GM19463 (cell line): ENCODE measurements around the gene ENTPD8.

Experiments used
- ATAC-seq: cut with Tn5 transposase; IDR thresholded peaks from one replicate; pipeline ENCODE4 v1.9.1; 2021; ENCODE audit warnings: mild to moderate bottlenecking, moderate library complexity; ENCODE audit not compliant: unreplicated experiment

Gene ENTPD8

GRCh38 chr9:137449081-137449844 lies 8.1 kb upstream of the ENTPD8 start:
- no peak for ATAC-seq

- ATAC-seq, result no peak
Observed at GRCh38 chr9:137448602-137448962, 7.4 kb upstream of the ENTPD8 start.

- no peak for ATAC-seq
Observed at GRCh38 chr9:137447722-137448601, 6.8 kb upstream of the ENTPD8 start.

GRCh38 chr9:137446851-137447471 lies 5.8 kb upstream of the ENTPD8 start:
- no peak for ATAC-seq

- ATAC-seq, result no peak
Observed at GRCh38 chr9:137445930-137446431, 4.8 kb upstream of the ENTPD8 start.

GRCh38 chr9:137445275-137445807 lies 4.2 kb upstream of the ENTPD8 start:
- ATAC-seq, result no peak

GRCh38 chr9:137444106-137444790 lies 3.1 kb upstream of the ENTPD8 start:
- no peak for ATAC-seq

- no peak for ATAC-seq
Observed at GRCh38 chr9:137441935-137442321, 771 bp upstream of the ENTPD8 start.

GRCh38 chr9:137439158-137439714 lies 1.9 kb downstream of the ENTPD8 start:
- ATAC-seq, result no peak

GRCh38 chr9:137438591-137439157 lies 2.5 kb downstream of the ENTPD8 start:
- ATAC-seq, result no peak

- no peak for ATAC-seq
Observed at GRCh38 chr9:137437691-137438590, 3.2 kb downstream of the ENTPD8 start.

- no peak for ATAC-seq
Observed at GRCh38 chr9:137436761-137437600, 4.2 kb downstream of the ENTPD8 start.

GRCh38 chr9:137435980-137436760 lies 5.0 kb downstream of the ENTPD8 start:
- no peak for ATAC-seq

GRCh38 chr9:137435381-137435891 lies 5.7 kb downstream of the ENTPD8 start:
- no peak for ATAC-seq

- no peak for ATAC-seq
Observed at GRCh38 chr9:137434498-137435380, 6.4 kb downstream of the ENTPD8 start.

GRCh38 chr9:137433916-137434431 lies 7.2 kb downstream of the ENTPD8 start:
- no peak for ATAC-seq
